ENCODE data around the gene SCTR.

Gene SCTR

GRCh38 chr2:119475857-119476244 is 48.4 kb downstream of the SCTR start:
- no peak for DNase-seq (ENCODE audit: low read depth in 1 of 2, low spot score in 1 of 2)

GRCh38 chr2:119475225-119475856 is 48.9 kb downstream of the SCTR start:
- DNase-seq (ENCODE audit: low read depth in 1 of 2, low spot score in 1 of 2): no peak

- DNase-seq (ENCODE audit: low read depth in 1 of 2, low spot score in 1 of 2): no peak
Observed at GRCh38 chr2:119474371-119475224, 49.7 kb downstream of the SCTR start.

GRCh38 chr2:119473621-119474370 is 50.5 kb downstream of the SCTR start:
- no peak for DNase-seq (ENCODE audit: low read depth in 1 of 2, low spot score in 1 of 2)

- DNase-seq (ENCODE audit: low read depth in 1 of 2, low spot score in 1 of 2): no peak
Observed at GRCh38 chr2:119472749-119473148, 51.5 kb downstream of the SCTR start.

- no peak for DNase-seq (ENCODE audit: low read depth in 1 of 2, low spot score in 1 of 2)
Observed at GRCh38 chr2:119469661-119470297, 54.5 kb downstream of the SCTR start.

- no peak for DNase-seq (ENCODE audit: low read depth in 1 of 2, low spot score in 1 of 2)
Observed at GRCh38 chr2:119469131-119469530, 55.2 kb downstream of the SCTR start.

- DNase-seq (ENCODE audit: low read depth in 1 of 2, low spot score in 1 of 2): no peak
Observed at GRCh38 chr2:119468154-119468955, 55.9 kb downstream of the SCTR start.

- no peak for DNase-seq (ENCODE audit: low read depth in 1 of 2, low spot score in 1 of 2)
Observed at GRCh38 chr2:119466373-119466772, 57.9 kb downstream of the SCTR start.

GRCh38 chr2:119465687-119466086 is 58.6 kb downstream of the SCTR start:
- DNase-seq (ENCODE audit: low read depth in 1 of 2, low spot score in 1 of 2): no peak

- no peak for DNase-seq (ENCODE audit: low read depth in 1 of 2, low spot score in 1 of 2)
Observed at GRCh38 chr2:119464981-119465380, 59.3 kb downstream of the SCTR start.

- no peak for DNase-seq (ENCODE audit: low read depth in 1 of 2, low spot score in 1 of 2)
Observed at GRCh38 chr2:119463990-119464389, 60.3 kb downstream of the SCTR start.

GRCh38 chr2:119463136-119463535 is 61.1 kb downstream of the SCTR start:
- DNase-seq (ENCODE audit: low read depth in 1 of 2, low spot score in 1 of 2): no peak

- DNase-seq (ENCODE audit: low read depth in 1 of 2, low spot score in 1 of 2): no peak
Observed at GRCh38 chr2:119462574-119462973, 61.7 kb downstream of the SCTR start.

GRCh38 chr2:119461811-119462210 is 62.5 kb downstream of the SCTR start:
- DNase-seq (ENCODE audit: low read depth in 1 of 2, low spot score in 1 of 2): no peak

GRCh38 chr2:119460076-119460475 is 64.2 kb downstream of the SCTR start:
- no peak for DNase-seq (ENCODE audit: low read depth in 1 of 2, low spot score in 1 of 2)

GRCh38 chr2:119455066-119455718 is 69.1 kb downstream of the SCTR start:
- no peak for DNase-seq (ENCODE audit: low read depth in 1 of 2, low spot score in 1 of 2)

- DNase-seq (ENCODE audit: low read depth in 1 of 2, low spot score in 1 of 2): no peak
Observed at GRCh38 chr2:119453972-119454593, 70.2 kb downstream of the SCTR start.

GRCh38 chr2:119451336-119452050 is 72.8 kb downstream of the SCTR start:
- DNase-seq (ENCODE audit: low read depth in 1 of 2, low spot score in 1 of 2): no peak

Measured in activated CD4-positive, alpha-beta T cell treated with anti-CD3 and anti-CD28 coated beads, Interleukin-2, amount 50 U/mL, for 24 hours (primary cell).